IMR-90 (cell line): Measurements from ENCODE around the gene BDNF. TPM values are rescaled to one million over a fixed set of nuclear protein-coding genes. Genes with fewer than 3 reads are reported as not detected.

ENCODE experiments used
- ATAC-seq: fragments of 200-7000 bp; cut with Tn5 transposase; 2 replicates; pipeline ENCODE4 v1.9.1; 2020; ENCODE audit warnings: low read depth, mild to moderate bottlenecking, moderate library complexity
- BruUV-seq: library from RNA; stranded (reverse); fragments of 400-500 nt; replicated peaks from 2 replicates; lab custom pipeline; 2021; lab: Mats Ljungman, UMichigan
- CTCF ChIA-PET: fragments of 300-600 bp; formaldehyde crosslinking; extraction: SDS; loops from one replicate; lab custom pipeline; 2021; ENCODE audit warnings: antibody characterized with exemption; lab: Yijun Ruan, JAX
- POLR2A ChIA-PET: fragments of 300-600 bp; sonication (Branson Sonifier 250); formaldehyde crosslinking; loops from one replicate; lab custom pipeline; 2022; ENCODE audit warnings: antibody characterized with exemption; ENCODE audit not compliant: unreplicated experiment; lab: Charles Lee
- DNase-seq: peaks from one replicate; pipeline ENCODE4 v3.0.0; 2013
- H2AFZ ChIP-seq: replicated peaks from 2 replicates; pipeline ENCODE3; 2013; ENCODE audit warnings: low read length, mild to moderate bottlenecking; ENCODE audit not compliant: poor library complexity
- H2AK5ac ChIP-seq: 2 replicates; pipeline ENCODE4 v1.6.1; 2013; ENCODE audit warnings: low read depth, low read length, inconsistent platforms
- H2AK9ac ChIP-seq: replicated peaks from 2 replicates; pipeline ENCODE3; 2013; ENCODE audit warnings: mild to moderate bottlenecking, low read depth, low read length, moderate library complexity; ENCODE audit not compliant: poor library complexity
- H2BK120ac ChIP-seq: 2 replicates; pipeline ENCODE4 v1.6.1; 2013; ENCODE audit warnings: low read depth, low read length, inconsistent platforms
- H2BK15ac ChIP-seq: 3 replicates; pipeline ENCODE4 v1.6.1; 2013; ENCODE audit warnings: low read depth, low read length, inconsistent platforms
- H2BK20ac ChIP-seq: 2 replicates; pipeline ENCODE4 v1.6.1; 2013; ENCODE audit warnings: low read depth, mild to moderate bottlenecking, inconsistent platforms, low read length, moderate library complexity
- H2BK5ac ChIP-seq: 2 replicates; pipeline ENCODE4 v1.6.1; 2013; ENCODE audit warnings: mild to moderate bottlenecking, low read depth, low read length, inconsistent platforms; ENCODE audit not compliant: poor library complexity, severe bottlenecking
- H3K14ac ChIP-seq: replicated peaks from 2 replicates; pipeline ENCODE4 v1.6.1; 2013; ENCODE audit warnings: low read depth, low read length, inconsistent platforms
- H3K18ac ChIP-seq: 2 replicates; pipeline ENCODE4 v1.6.1; 2013; ENCODE audit warnings: low read depth, low read length, control low read depth
- H3K23ac ChIP-seq: 2 replicates; pipeline ENCODE4 v1.6.1; 2013; ENCODE audit warnings: low read depth, low read length, inconsistent platforms
- H3K27ac ChIP-seq: 2 replicates; pipeline ENCODE4 v1.5.1; 2013; ENCODE audit warnings: mild to moderate bottlenecking, control low read depth, low read length; ENCODE audit not compliant: insufficient read depth
- H3K27me3 ChIP-seq: 2 replicates; pipeline ENCODE4 v1.6.1; 2013; ENCODE audit warnings: low read length; ENCODE audit not compliant: control insufficient read depth, insufficient read depth
- H3K36me3 ChIP-seq: 2 replicates; pipeline ENCODE4 v1.6.1; 2013; ENCODE audit warnings: low read length, mixed read lengths; ENCODE audit not compliant: control insufficient read depth, insufficient read depth
- H3K4ac ChIP-seq: 2 replicates; pipeline ENCODE4 v1.6.1; 2013; ENCODE audit warnings: low read depth, low read length, inconsistent platforms
- H3K4me1 ChIP-seq: 2 replicates; pipeline ENCODE4 v1.6.1; 2013; ENCODE audit warnings: low read length, mixed read lengths; ENCODE audit not compliant: control insufficient read depth, insufficient read depth
- H3K4me2 ChIP-seq: 2 replicates; pipeline ENCODE4 v1.6.1; 2013; ENCODE audit warnings: low read depth, mild to moderate bottlenecking, control low read depth, low read length, moderate library complexity
- H3K4me3 ChIP-seq: 2 replicates; pipeline ENCODE4 v1.5.1; 2013; ENCODE audit warnings: low read depth, mild to moderate bottlenecking, control low read depth, low read length, moderate library complexity; ENCODE audit not compliant: insufficient read depth
- H3K56ac ChIP-seq: 2 replicates; pipeline ENCODE4 v1.6.1; 2013; ENCODE audit warnings: low read length, inconsistent platforms; ENCODE audit not compliant: insufficient read depth; ENCODE audit errors: extremely low read depth
- H3K79me1 ChIP-seq, 2 experiments: 2 replicates each; pipeline ENCODE4 v1.6.1; 2013; ENCODE audit warnings: low read length in 2 of 2, inconsistent platforms in 1 of 2, low read depth in 1 of 2
- H3K9ac ChIP-seq: 2 replicates; pipeline ENCODE4 v1.6.1; 2013; ENCODE audit warnings: low read depth, low read length, control low read depth
- H3K9me1 ChIP-seq: 2 replicates; pipeline ENCODE4 v1.6.1; 2013; ENCODE audit warnings: low read length, inconsistent platforms; ENCODE audit not compliant: insufficient read depth
- H3K9me3 ChIP-seq: 2 replicates; pipeline ENCODE4 v1.6.1; 2013; ENCODE audit warnings: low read length; ENCODE audit not compliant: control insufficient read depth, insufficient read depth
- H4K20me1 ChIP-seq: 2 replicates; pipeline ENCODE4 v1.6.1; 2013; ENCODE audit warnings: low read length, inconsistent platforms; ENCODE audit not compliant: insufficient read depth
- H4K5ac ChIP-seq: 2 replicates; pipeline ENCODE4 v1.6.1; 2013; ENCODE audit warnings: mild to moderate bottlenecking, low read depth, low read length, control low read depth
- H4K8ac ChIP-seq, 2 experiments: 2 replicates each; pipeline ENCODE4 v1.6.1; 2013; ENCODE audit warnings: low read depth in 2 of 2, low read length in 2 of 2, control low read depth in 1 of 2, inconsistent platforms in 1 of 2
- H4K91ac ChIP-seq: 2 replicates; pipeline ENCODE4 v1.6.1; 2013; ENCODE audit warnings: low read depth, low read length, inconsistent platforms; ENCODE audit not compliant: insufficient read depth
- CTCF ChIP-seq: conservative IDR thresholded peaks from 2 replicates; pipeline ENCODE4 v1.5.1; 2012; ENCODE audit warnings: mild to moderate bottlenecking, low read depth, low read length, improper control_type of control experiment
- MAFK ChIP-seq: IDR thresholded peaks from 2 replicates; pipeline ENCODE4 v1.6.1; 2012; ENCODE audit warnings: low read depth, low read length, improper control_type of control experiment
- RAD21 ChIP-seq: IDR thresholded peaks from 2 replicates; pipeline ENCODE4 v1.6.1; 2012; ENCODE audit warnings: low read length, improper control_type of control experiment
- WGBS, 2 experiments: methylation state at CpG; one replicate each; pipeline versions ENCODE4 v1.1.5 to v1.1.7; 2013; ENCODE audit warnings: missing lambda C conversion rate in 2 of 2; ENCODE audit not compliant: insufficient read length in 1 of 2; ENCODE audit errors: extremely low coverage in 2 of 2; 5-methylcytosine and 5-hydroxymethylcytosine counted together
- dilution Hi-C: fragments of 300-500 bp; cut with HindIII; formaldehyde crosslinking; loops from one replicate; pipeline ENCODE4 v1.14.3; 2018; ENCODE audit warnings: low sequenced_read_pairs; ENCODE audit not compliant: unreplicated experiment
- in situ Hi-C: fragments of 300-500 bp; cut with MboI; formaldehyde crosslinking; loops from 3 replicates; pipeline ENCODE4 v1.14.3; 2019; ENCODE audit warnings: low sequenced_read_pairs, inconsistent platforms, mixed read lengths
- intact Hi-C: fragments of 100-400 bp; cut with micrococcal nuclease; formaldehyde crosslinking; loops from 2 replicates; pipeline ENCODE4 v1.10.0; 2022
- polyA plus RNA-seq, 3 experiments: library from polyadenylated mRNA; depleted of rRNA; stranded (reverse); fragments of >200 nt; gene quantifications; 2 replicates each; pipeline ENCODE4 v1.2.3, GENCODE V29; 2012; ENCODE audit warnings: low replicate concordance in 1 of 3
- total RNA-seq: library from RNA; depleted of rRNA; stranded (reverse); fragments of >200 nt; gene quantifications from 2 replicates; pipeline ENCODE4 v1.2.3, GENCODE V29; 2012

The BDNF gene
- total and polyA plus RNA-seq, 2 of the 4 experiments (the other 2 are of a cell fraction): 94.8 to 152 TPM

GRCh38 chr11:27694992-27695391 lies 5.3 kb downstream of the BDNF start:
- DNase-seq: no peak

More at GRCh38 chr11:27694992-27695391, 5.3 kb downstream of the BDNF start:
- peak overlapping the region; percentile 99 for H3K4me2 ChIP-seq
- H2BK5ac ChIP-seq: peak overlapping the region; percentile 92
- H3K4me3 ChIP-seq: peak overlapping the region; percentile 44
- no peak overlapping the region for H2BK15ac ChIP-seq
- no peak overlapping the region for H3K27ac ChIP-seq
- peaks cover 0 to 25% of the 10 kb centered on the region in 2 experiments; a peak in 2 of 4 replicates for H3K79me1 ChIP-seq
- in situ Hi-C loops: loop anchor here (10.0 kb wide), 1 partner anchor 1000 kb away; no protein-coding TSS in a partner anchor
- no peak overlapping the region for H2AFZ ChIP-seq
- no peak overlapping the region for H2AK5ac ChIP-seq
- WGBS, 2 experiments: no CpG with 5 or more reads among the region's 3 CpGs
- peak; percentile 42 for TF ChIP-seq CTCF
- no peak for TF ChIP-seq MAFK
- TF ChIP-seq RAD21: peak; percentile 48
- no TSS peak for BruUV-seq
- no peak overlapping the region for H4K8ac ChIP-seq
- H3K4me1 ChIP-seq: peaks cover 7% of the 10 kb centered on the region; the same call in 1 of the 2 replicates
- H2BK120ac ChIP-seq: no peak overlapping the region
- H3K9ac ChIP-seq: peak overlapping the region; percentile 98; the same call in 1 of the 2 replicates
- dilution Hi-C loops: no loop called here
- no peak overlapping the region for H3K18ac ChIP-seq
- no peak overlapping the region for H3K14ac ChIP-seq
- peaks cover 99% of the 10 kb centered on the region for H4K20me1 ChIP-seq
- H3K4ac ChIP-seq: no peak overlapping the region
- no peak overlapping the region for H2BK20ac ChIP-seq
- peaks cover 6% of the 10 kb centered on the region for H3K9me1 ChIP-seq
- intact Hi-C loops: loop anchor here (5.0 kb wide), 1 partner anchor 647 kb away; no protein-coding TSS in a partner anchor
- H4K5ac ChIP-seq: no peak overlapping the region
- no peak overlapping the region for H2AK9ac ChIP-seq
- ChIA-PET CTCF (interaction anchor here (1.4 kb wide), 1 partner anchor 845 kb away, joined by 3 read pairs; no protein-coding TSS in a partner anchor), POLR2A (interaction anchor here (0.5 to 0.7 kb wide), 2 partner anchors 329 to 1003 kb away, joined by 3 read pairs; no protein-coding TSS in a partner anchor)
- no peak overlapping the region; the same call in 1 of the 2 replicates for H3K23ac ChIP-seq
- no peaks in the 10 kb centered on the region for H3K27me3 ChIP-seq
- no peaks in the 10 kb centered on the region for H3K9me3 ChIP-seq
- no peak for ATAC-seq
- no peak overlapping the region for H4K91ac ChIP-seq
- H3K56ac ChIP-seq: no peak overlapping the region
- peaks cover 16% of the 10 kb centered on the region for H3K36me3 ChIP-seq
